Loucy (cell line): ENCODE results near the gene PLAAT3.
"Not testable (repeated sequence)": the region's sequence is repeated elsewhere in the genome, so short reads cannot be mapped to it uniquely, and the experiment has no call there.

Experiments
- H2AFZ ChIP-seq: fragments of 200-600 bp; sonication (generic); 2 replicates; pipeline ENCODE4 v1.6.0; 2016; ENCODE audit warnings: antibody characterized with exemption, mild to moderate bottlenecking, low read length, moderate library complexity
- H3F3A ChIP-seq: fragments of 200-600 bp; 2 replicates; pipeline ENCODE4 v1.6.0; 2016; ENCODE audit warnings: antibody characterized with exemption, low read depth, mild to moderate bottlenecking
- H3K27me3 ChIP-seq: fragments of 200-600 bp; sonication (generic); 2 replicates; pipeline ENCODE4 v1.6.1; 2014; ENCODE audit warnings: low read length, mild to moderate bottlenecking; ENCODE audit not compliant: insufficient read depth, poor library complexity, severe bottlenecking
- H3K36me3 ChIP-seq: fragments of 200-600 bp; sonication (generic); 2 replicates; pipeline ENCODE4 v1.6.1; 2016; ENCODE audit warnings: low read length; ENCODE audit not compliant: insufficient read depth
- H3K4me1 ChIP-seq: fragments of 200-600 bp; sonication (generic); 2 replicates; pipeline ENCODE4 v1.5.1; 2014; ENCODE audit warnings: low read length, mild to moderate bottlenecking; ENCODE audit not compliant: insufficient read depth, poor library complexity, severe bottlenecking
- H3K4me2 ChIP-seq: fragments of 200-600 bp; sonication (generic); 2 replicates; pipeline ENCODE4 v1.6.0; 2014; ENCODE audit warnings: antibody characterized with exemption, low read length, low read depth, mild to moderate bottlenecking; ENCODE audit not compliant: poor library complexity, severe bottlenecking
- H3K4me3 ChIP-seq: fragments of 200-600 bp; sonication (generic); 2 replicates; pipeline ENCODE4 v1.5.1; 2014; ENCODE audit warnings: low read length, mild to moderate bottlenecking, mixed read lengths; ENCODE audit not compliant: poor library complexity, severe bottlenecking
- H3K79me2 ChIP-seq: fragments of 200-600 bp; sonication (generic); 2 replicates; pipeline ENCODE4 v1.6.1; 2014; ENCODE audit warnings: low read length; ENCODE audit not compliant: insufficient read depth
- H3K9ac ChIP-seq: fragments of 200-600 bp; sonication (generic); 2 replicates; pipeline ENCODE4 v1.6.0; 2014; ENCODE audit warnings: mild to moderate bottlenecking, low read depth, low read length, moderate library complexity; ENCODE audit not compliant: poor library complexity, severe bottlenecking
- H3K9me2 ChIP-seq: fragments of 200-600 bp; sonication (generic); replicated peaks from 2 replicates; pipeline ENCODE4 v1.6.1; 2016; ENCODE audit warnings: low read depth, low read length, mixed read lengths
- H3K9me3 ChIP-seq: fragments of 200-600 bp; sonication (generic); 2 replicates; pipeline ENCODE4 v1.6.1; 2014; ENCODE audit warnings: mild to moderate bottlenecking, antibody characterized with exemption, low read length, low read depth; ENCODE audit not compliant: insufficient read depth
- H4K20me1 ChIP-seq: fragments of 200-600 bp; sonication (generic); 2 replicates; pipeline ENCODE4 v1.6.0; 2014; ENCODE audit warnings: antibody characterized with exemption, low read length, mild to moderate bottlenecking; ENCODE audit not compliant: insufficient read depth, poor library complexity, severe bottlenecking
- EZH2phosphoT487 ChIP-seq: fragments of 200-600 bp; IDR thresholded peaks from 2 replicates; pipeline ENCODE4 v1.6.1; 2018; ENCODE audit warnings: antibody characterized with exemption, mild to moderate bottlenecking, moderate library complexity, borderline replicate concordance
- TF ChIP-seq, protein P1 (sequence below): fragments of 200-600 bp; sonication (generic); conservative IDR thresholded peaks from 2 replicates; pipeline ENCODE4 v1.5.1; 2014; ENCODE audit warnings: mild to moderate bottlenecking, antibody characterized with exemption, low read length

PLAAT3 gene

DNA sequence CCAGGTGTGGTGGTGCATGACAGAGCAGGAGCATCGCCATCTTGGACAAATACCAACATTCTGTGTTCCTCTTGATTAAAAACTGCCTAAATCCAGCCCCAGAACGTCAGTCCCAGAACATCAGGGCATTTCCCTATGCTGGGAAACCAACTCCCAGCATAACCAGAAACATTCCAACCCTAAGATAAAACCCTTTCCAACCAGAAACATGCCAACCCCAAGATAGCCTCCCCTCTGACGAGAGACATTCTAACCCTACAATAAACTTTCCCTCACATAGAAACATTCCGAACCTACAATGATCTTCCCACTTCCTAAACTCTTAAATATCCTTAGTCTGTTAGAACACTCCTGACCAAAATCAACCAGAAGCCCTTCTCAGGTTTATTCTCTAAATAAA is 66.1 kb downstream of the PLAAT3 start:
- H3K27me3 ChIP-seq: no peaks in the 10 kb centered on the region

DNA sequence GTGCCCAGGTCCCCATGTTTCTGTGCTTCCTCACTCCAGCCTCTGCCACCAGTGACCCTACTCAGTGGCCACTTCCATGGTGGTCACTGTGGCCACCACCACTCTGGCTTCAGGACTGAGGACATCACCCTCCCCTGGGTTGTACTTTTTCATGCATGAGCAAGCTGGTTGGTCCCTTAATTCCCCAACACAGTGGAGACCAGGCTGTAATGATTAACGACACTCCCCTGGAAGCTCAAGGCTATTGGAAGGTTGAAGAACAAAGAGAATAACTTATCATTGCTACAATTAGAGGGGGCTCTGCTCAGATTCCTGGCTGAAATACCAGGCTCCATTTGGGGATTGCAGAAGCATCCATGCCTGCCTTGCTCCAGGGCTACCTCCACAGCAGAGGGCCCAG is 67.2 kb downstream of the PLAAT3 start:
- H2AFZ ChIP-seq: no peak overlapping the region
- TF ChIP-seq, protein P1, sequence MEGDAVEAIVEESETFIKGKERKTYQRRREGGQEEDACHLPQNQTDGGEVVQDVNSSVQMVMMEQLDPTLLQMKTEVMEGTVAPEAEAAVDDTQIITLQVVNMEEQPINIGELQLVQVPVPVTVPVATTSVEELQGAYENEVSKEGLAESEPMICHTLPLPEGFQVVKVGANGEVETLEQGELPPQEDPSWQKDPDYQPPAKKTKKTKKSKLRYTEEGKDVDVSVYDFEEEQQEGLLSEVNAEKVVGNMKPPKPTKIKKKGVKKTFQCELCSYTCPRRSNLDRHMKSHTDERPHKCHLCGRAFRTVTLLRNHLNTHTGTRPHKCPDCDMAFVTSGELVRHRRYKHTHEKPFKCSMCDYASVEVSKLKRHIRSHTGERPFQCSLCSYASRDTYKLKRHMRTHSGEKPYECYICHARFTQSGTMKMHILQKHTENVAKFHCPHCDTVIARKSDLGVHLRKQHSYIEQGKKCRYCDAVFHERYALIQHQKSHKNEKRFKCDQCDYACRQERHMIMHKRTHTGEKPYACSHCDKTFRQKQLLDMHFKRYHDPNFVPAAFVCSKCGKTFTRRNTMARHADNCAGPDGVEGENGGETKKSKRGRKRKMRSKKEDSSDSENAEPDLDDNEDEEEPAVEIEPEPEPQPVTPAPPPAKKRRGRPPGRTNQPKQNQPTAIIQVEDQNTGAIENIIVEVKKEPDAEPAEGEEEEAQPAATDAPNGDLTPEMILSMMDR: no peak
- TF ChIP-seq EZH2phosphoT487: no peak
- H3F3A ChIP-seq: peaks cover 5% of the 10 kb centered on the region; the same call in 1 of the 2 replicates
- no peaks in the 10 kb centered on the region for H3K9me3 ChIP-seq
- no peaks in the 10 kb centered on the region for H3K9me2 ChIP-seq
- H3K4me2 ChIP-seq: no peak overlapping the region
- no peak overlapping the region for H3K4me3 ChIP-seq
- H3K4me1 ChIP-seq: peaks cover 8% of the 10 kb centered on the region
- H4K20me1 ChIP-seq: no peaks in the 10 kb centered on the region
- H3K9ac ChIP-seq: no peak overlapping the region
- no peaks in the 10 kb centered on the region for H3K27me3 ChIP-seq
- no peaks in the 10 kb centered on the region for H3K79me2 ChIP-seq
- H3K36me3 ChIP-seq: no peaks in the 10 kb centered on the region

More for the DNA sequence above, 66.1 kb downstream of the PLAAT3 start:
- no peak for TF ChIP-seq EZH2phosphoT487
- TF ChIP-seq, protein P1: no peak
- Histone ChIP-seq H3K79me2 (no peaks in the 10 kb centered on the region), H4K20me1 (no peaks in the 10 kb centered on the region), H3K4me1 (peaks cover 17% of the 10 kb centered on the region), H3K4me2 (no peak overlapping the region), H3K9me2 (no peaks in the 10 kb centered on the region), H2AFZ (no peak overlapping the region), H3F3A (peaks cover 5% of the 10 kb centered on the region; the same call in 1 of the 2 replicates), H3K9me3 (no peaks in the 10 kb centered on the region), H3K4me3 (no peak overlapping the region), H3K36me3 (no peaks in the 10 kb centered on the region), H3K9ac (no peak overlapping the region)

DNA sequence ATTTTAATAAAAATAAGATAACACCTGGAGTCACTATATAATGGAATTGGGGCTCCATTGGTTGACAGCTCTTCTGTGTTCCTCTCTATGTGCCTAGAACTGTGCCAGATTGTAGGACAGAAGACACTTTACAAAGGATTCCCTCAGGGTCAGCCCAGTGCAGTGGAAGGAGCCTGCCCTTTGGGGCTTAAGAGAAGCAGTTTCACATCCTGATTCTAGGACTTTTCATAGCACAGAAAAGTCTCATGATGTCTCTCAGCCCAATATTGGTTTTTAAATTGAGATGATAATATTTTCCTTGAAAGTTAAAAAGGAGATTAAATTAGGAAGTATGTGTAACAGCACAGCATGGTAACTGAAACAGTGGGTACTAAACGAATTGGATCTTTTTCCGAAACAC is 70.5 kb downstream of the PLAAT3 start:
- Histone ChIP-seq H3K9me3 (no peaks in the 10 kb centered on the region), H3K79me2 (no peaks in the 10 kb centered on the region), H4K20me1 (no peaks in the 10 kb centered on the region), H3K4me3 (no peak overlapping the region), H3K4me2 (no peak overlapping the region), H3K9me2 (no peaks in the 10 kb centered on the region), H3K9ac (no peak overlapping the region), H3K27me3 (no peaks in the 10 kb centered on the region), H2AFZ (no peak overlapping the region), H3K4me1 (no peaks in the 10 kb centered on the region), H3F3A (no peaks in the 10 kb centered on the region), H3K36me3 (no peaks in the 10 kb centered on the region)
- no peak for TF ChIP-seq EZH2phosphoT487
- TF ChIP-seq, protein P1: no peak

DNA sequence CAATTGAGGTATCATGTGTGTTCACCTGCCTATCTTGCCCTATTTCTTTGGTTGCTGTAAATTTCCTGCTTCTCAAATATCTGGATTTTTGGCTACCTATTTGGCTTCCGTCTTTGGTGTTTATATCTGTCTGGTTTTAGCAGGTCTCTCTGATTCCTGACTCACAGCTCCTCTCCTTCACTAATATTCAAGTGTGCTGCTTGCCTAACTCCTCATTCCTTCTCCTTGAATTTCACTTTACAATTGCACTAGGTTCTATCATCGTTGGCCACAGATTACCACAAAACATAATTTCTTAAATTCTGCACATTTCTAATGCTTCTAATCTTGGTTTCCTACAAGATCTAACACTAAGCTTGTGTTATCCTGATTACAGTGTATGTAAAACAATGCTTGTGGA is 71.7 kb downstream of the PLAAT3 start:
- not testable (repeated sequence) for H3K9ac ChIP-seq, H3K36me3 ChIP-seq, H3K79me2 ChIP-seq, H4K20me1 ChIP-seq, H3K4me1 ChIP-seq, H3K27me3 ChIP-seq, H3K4me2 ChIP-seq, H3F3A ChIP-seq, H3K4me3 ChIP-seq, H3K9me3 ChIP-seq, H2AFZ ChIP-seq, H3K9me2 ChIP-seq
